HG03025 (cell line): ENCODE measurements around the gene KRT16.

Experiments
- ATAC-seq: cut with Tn5 transposase; IDR thresholded peaks from one replicate; pipeline ENCODE4 v1.9.1; 2021; ENCODE audit warnings: mild to moderate bottlenecking, moderate library complexity; ENCODE audit not compliant: unreplicated experiment, low FRiP score

The KRT16 gene

GRCh38 chr17:41563607-41564170, 48.9 kb downstream of the KRT16 start:
- ATAC-seq: no peak

- ATAC-seq: no peak
Measured at GRCh38 chr17:41561554-41561953, 51.0 kb downstream of the KRT16 start.
